HepG2 (cell line): ENCODE measurements around the gene TANGO2. TPM values are rescaled to one million over a fixed set of nuclear protein-coding genes. Genes with fewer than 3 reads are reported as not detected.

Source experiments
- ARID4A ChIP-seq: sonication (generic); formaldehyde crosslinking; IDR thresholded peaks from 2 replicates; pipeline ENCODE4 v1.5.0; 2020; ENCODE audit warnings: mild to moderate bottlenecking, missing genetic modification reagents, borderline replicate concordance
- BRCA1 ChIP-seq: sonication (generic); formaldehyde crosslinking; IDR thresholded peaks from 2 replicates; pipeline ENCODE4 v1.4.0; 2020; ENCODE audit warnings: missing genetic modification reagents
- DDIT3 ChIP-seq: sonication (generic); formaldehyde crosslinking; IDR thresholded peaks from 2 replicates; pipeline ENCODE4 v1.4.0; 2020; ENCODE audit warnings: mild to moderate bottlenecking, missing genetic modification reagents
- DR1 ChIP-seq: sonication (generic); formaldehyde crosslinking; IDR thresholded peaks from 2 replicates; pipeline ENCODE4 v1.8.0; 2021; ENCODE audit warnings: mild to moderate bottlenecking, missing genetic modification reagents, inconsistent platforms
- EED ChIP-seq: sonication (generic); formaldehyde crosslinking; IDR thresholded peaks from 2 replicates; pipeline ENCODE4 v1.5.0; 2020; ENCODE audit warnings: mild to moderate bottlenecking, missing genetic modification reagents
- FOXJ3 ChIP-seq: sonication (generic); formaldehyde crosslinking; IDR thresholded peaks from 2 replicates; pipeline ENCODE4 v1.4.0; 2020; ENCODE audit warnings: missing genetic modification reagents, mild to moderate bottlenecking, borderline replicate concordance
- HMGA1 ChIP-seq: sonication (generic); formaldehyde crosslinking; conservative IDR thresholded peaks from 2 replicates; pipeline ENCODE4 v1.4.0; 2020; ENCODE audit warnings: missing genetic modification reagents
- MXD1 ChIP-seq: sonication (generic); formaldehyde crosslinking; IDR thresholded peaks from 2 replicates; pipeline ENCODE4 v1.4.0; 2020; ENCODE audit warnings: mild to moderate bottlenecking, missing genetic modification reagents
- MXD4 ChIP-seq: IDR thresholded peaks from 2 replicates; pipeline ENCODE4 v1.6.1; 2016; ENCODE audit warnings: mild to moderate bottlenecking, missing biosample characterization, missing genetic modification reagents
- NR2C2 ChIP-seq: sonication (generic); formaldehyde crosslinking; IDR thresholded peaks from 2 replicates; pipeline ENCODE4 v1.4.0; 2020; ENCODE audit warnings: missing genetic modification reagents, mild to moderate bottlenecking, moderate library complexity, borderline replicate concordance
- SALL2 ChIP-seq: sonication (generic); formaldehyde crosslinking; IDR thresholded peaks from 2 replicates; pipeline ENCODE4 v1.8.1; 2023; ENCODE audit warnings: mild to moderate bottlenecking, missing genetic modification reagents, inconsistent platforms
- SOX5 ChIP-seq: IDR thresholded peaks from 2 replicates; pipeline ENCODE4 v1.6.1; 2016; ENCODE audit warnings: borderline replicate concordance
- STAG1 ChIP-seq: sonication (generic); formaldehyde crosslinking; IDR thresholded peaks from 2 replicates; pipeline ENCODE4 v1.4.0; 2020; ENCODE audit warnings: missing genetic modification reagents
- ZEB1 ChIP-seq: IDR thresholded peaks from 2 replicates; pipeline ENCODE4 v1.6.1; 2012; ENCODE audit warnings: mild to moderate bottlenecking, low read depth, inconsistent platforms; ENCODE audit not compliant: insufficient replicate concordance
- ZMAT5 ChIP-seq: sonication (generic); formaldehyde crosslinking; IDR thresholded peaks from 2 replicates; pipeline ENCODE4 v1.5.0; 2020; ENCODE audit warnings: mild to moderate bottlenecking, low read depth, missing genetic modification reagents, borderline replicate concordance
- ZNF280B ChIP-seq: sonication (generic); formaldehyde crosslinking; IDR thresholded peaks from 2 replicates; pipeline ENCODE4 v1.5.0; 2020; ENCODE audit warnings: missing genetic modification reagents, mild to moderate bottlenecking, borderline replicate concordance
- ZNF547 ChIP-seq: sonication (generic); formaldehyde crosslinking; IDR thresholded peaks from 2 replicates; pipeline ENCODE4 v1.5.1; 2020; ENCODE audit warnings: mild to moderate bottlenecking, missing genetic modification reagents
- ZNF652 ChIP-seq: IDR thresholded peaks from 2 replicates; pipeline ENCODE4 v1.6.1; 2016; ENCODE audit warnings: low read depth, borderline replicate concordance
- ZNF670 ChIP-seq: sonication (generic); formaldehyde crosslinking; IDR thresholded peaks from 2 replicates; pipeline ENCODE4 v1.8.0; 2022; ENCODE audit warnings: mild to moderate bottlenecking, missing genetic modification reagents, borderline replicate concordance
- ZNF790 ChIP-seq: sonication (generic); formaldehyde crosslinking; IDR thresholded peaks from 2 replicates; pipeline ENCODE4 v1.8.0; 2022; ENCODE audit warnings: missing genetic modification reagents, mild to moderate bottlenecking, borderline replicate concordance
- ZNF792 ChIP-seq: IDR thresholded peaks from 2 replicates; pipeline ENCODE4 v1.6.1; 2016
- polyA plus RNA-seq, 8 experiments: library from polyadenylated mRNA; depleted of rRNA in 3 of 8; stranded (reverse) in 7 of 8; unstranded in 1 of 8; fragments of >200 nt; fragmentation: Illumina TruSeq in 4 of 8; extraction: Trizol in 4 of 8; gene quantifications; 2 replicates each; pipeline versions ENCODE4 v1.2.1 to v1.2.3, GENCODE V29; 2011 to 2016; ENCODE audit warnings: low read depth in 4 of 8, missing spikeins in 1 of 8, mixed read lengths in 1 of 8; ENCODE audit not compliant: insufficient read depth in 1 of 8
- total RNA-seq, 5 experiments: library from RNA; depleted of rRNA; stranded (reverse); fragments of >200 nt; fragmentation: Illumina TruSeq; extraction: Trizol; gene quantifications; 2 replicates each; pipeline ENCODE4 v1.2.3, GENCODE V29; 2016; ENCODE audit warnings: low read depth in 1 of 5

TANGO2 gene
- total and polyA plus RNA-seq, 2 of the 13 experiments (the other 11 are each of a cell fraction or from before 2014, with no cell fraction given), result 12.9 to 14.8 TPM

- TF ChIP-seq ZNF547 (CRISPR knock-in tag) (no peak), EED (CRISPR knock-in tag) (0 out of 2 replicates have a peak, but pooled peaks have one; percentile 71), FOXJ3 (no peak), ZNF670 (no peak), ZMAT5 (CRISPR knock-in tag) (no peak), DR1 (CRISPR knock-in tag) (no peak), HMGA1 (no peak), BRCA1 (CRISPR knock-in tag) (no peak), ZNF790 (CRISPR knock-in tag) (no peak), ZNF652 (CRISPR knock-in tag) (no peak), SOX5 (peak; percentile 51; the same call in 1 of the 2 replicates), DDIT3 (no peak), MXD4 (CRISPR knock-in tag) (no peak), MXD1 (CRISPR knock-in tag) (peak; percentile 57; the same call in 1 of the 2 replicates), ZEB1 (no peak), STAG1 (CRISPR knock-in tag) (no peak), ARID4A (CRISPR knock-in tag) (peak; percentile 67; the same call in 1 of the 2 replicates), NR2C2 (CRISPR knock-in tag) (peak; percentile 71), ZNF792 (CRISPR knock-in tag) (no peak; the same call in 1 of the 2 replicates), SALL2 (CRISPR knock-in tag) (peak; percentile 23; the same call in 1 of the 2 replicates), ZNF280B (CRISPR knock-in tag) (0 out of 2 replicates have a peak, but pooled peaks have one; percentile 22)
Measured at GRCh38 chr22:20010307-20011122, 10.4 kb upstream of the TANGO2 start (continued).
